BJ (cell line): ENCODE results near the gene ADM2. TPM values are rescaled to one million over a fixed set of nuclear protein-coding genes. Genes with fewer than 3 reads are reported as not detected.

Experiments
- CTCF ChIA-PET: fragments of 350-600 bp; formaldehyde crosslinking; extraction: SDS; loops from one replicate; lab custom pipeline; 2021; ENCODE audit warnings: antibody characterized with exemption, inconsistent platforms; lab: Yijun Ruan, JAX
- POLR2A ChIA-PET: fragments of 300-600 bp; sonication (Branson Sonifier 250); formaldehyde crosslinking; extraction: SDS; loops from one replicate; lab custom pipeline; 2021; ENCODE audit warnings: antibody characterized with exemption; lab: Charles Lee
- DNase-seq: peaks from one replicate; pipeline ENCODE4 v3.0.0-alpha.2; 2011; ENCODE audit warnings: low read depth
- H3K27me3 ChIP-seq: 2 replicates; pipeline ENCODE4 v1.6.0; 2011; ENCODE audit warnings: low read length; ENCODE audit not compliant: control insufficient read depth, insufficient read depth
- H3K36me3 ChIP-seq: 2 replicates; pipeline ENCODE4 v1.5.1; 2011; ENCODE audit warnings: low read length; ENCODE audit not compliant: control insufficient read depth, insufficient read depth
- H3K4me3 ChIP-seq: 2 replicates; pipeline ENCODE4 v1.5.1; 2011; ENCODE audit warnings: low read depth, mild to moderate bottlenecking, control low read depth, low read length
- polyA plus RNA-seq: library from polyadenylated mRNA; depleted of rRNA; stranded (reverse); fragments of >200 nt; gene quantifications from 2 replicates; pipeline ENCODE4 v1.2.3, GENCODE V29; 2011
- TF ChIP-seq, protein P1 (sequence below): IDR thresholded peaks from 2 replicates; pipeline ENCODE4 v1.5.1; 2011; ENCODE audit warnings: low read depth, mild to moderate bottlenecking, control low read depth, inconsistent platforms, low read length, moderate library complexity; ENCODE audit not compliant: insufficient read depth

ADM2 gene
- polyA plus RNA-seq, 1 experiment: 16.0 TPM

- POLR2A ChIA-PET: interaction anchor here (0.6 kb wide), 1 partner anchor 16 kb away, joined by 4 read pairs; no protein-coding TSS in a partner anchor
- peak overlapping the region; percentile 92 for H3K4me3 ChIP-seq
Measured at GRCh38 chr22:50508897-50509296, 27.6 kb downstream of the ADM2 start.

GRCh38 chr22:50513175-50513574, 31.8 kb downstream of the ADM2 start:
- Histone ChIP-seq H3K36me3 (peaks cover 4% of the 10 kb centered on the region), H3K27me3 (no peaks in the 10 kb centered on the region), H3K4me3 (no peak overlapping the region)
- TF ChIP-seq, protein P1, sequence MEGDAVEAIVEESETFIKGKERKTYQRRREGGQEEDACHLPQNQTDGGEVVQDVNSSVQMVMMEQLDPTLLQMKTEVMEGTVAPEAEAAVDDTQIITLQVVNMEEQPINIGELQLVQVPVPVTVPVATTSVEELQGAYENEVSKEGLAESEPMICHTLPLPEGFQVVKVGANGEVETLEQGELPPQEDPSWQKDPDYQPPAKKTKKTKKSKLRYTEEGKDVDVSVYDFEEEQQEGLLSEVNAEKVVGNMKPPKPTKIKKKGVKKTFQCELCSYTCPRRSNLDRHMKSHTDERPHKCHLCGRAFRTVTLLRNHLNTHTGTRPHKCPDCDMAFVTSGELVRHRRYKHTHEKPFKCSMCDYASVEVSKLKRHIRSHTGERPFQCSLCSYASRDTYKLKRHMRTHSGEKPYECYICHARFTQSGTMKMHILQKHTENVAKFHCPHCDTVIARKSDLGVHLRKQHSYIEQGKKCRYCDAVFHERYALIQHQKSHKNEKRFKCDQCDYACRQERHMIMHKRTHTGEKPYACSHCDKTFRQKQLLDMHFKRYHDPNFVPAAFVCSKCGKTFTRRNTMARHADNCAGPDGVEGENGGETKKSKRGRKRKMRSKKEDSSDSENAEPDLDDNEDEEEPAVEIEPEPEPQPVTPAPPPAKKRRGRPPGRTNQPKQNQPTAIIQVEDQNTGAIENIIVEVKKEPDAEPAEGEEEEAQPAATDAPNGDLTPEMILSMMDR: no peak
- ChIA-PET CTCF (no interaction called here), POLR2A (no interaction called here)
- DNase-seq: no peak

More at GRCh38 chr22:50508897-50509296, 27.6 kb downstream of the ADM2 start:
- CTCF ChIA-PET: interaction anchor here (1.5 to 2.3 kb wide), 2 partner anchors 11 to 17 kb away, joined by 3 to 8 read pairs; partner anchors contain the start of gene SCO2
- TF ChIP-seq, protein P1: no peak
- no peak for DNase-seq
- H3K36me3 ChIP-seq: peaks cover 15% of the 10 kb centered on the region
- no peaks in the 10 kb centered on the region for H3K27me3 ChIP-seq

- CTCF ChIA-PET: interaction anchor here (1.5 to 4.2 kb wide), 2 partner anchors 9 to 19 kb away, joined by 4 to 22 read pairs; partner anchors contain the start of gene SCO2
- H3K36me3 ChIP-seq: peaks cover 9% of the 10 kb centered on the region
- TF ChIP-seq, protein P1: no peak
Measured at GRCh38 chr22:50516068-50516467, 34.7 kb downstream of the ADM2 start.

GRCh38 chr22:50516891-50517290, 35.5 kb downstream of the ADM2 start:
- Histone ChIP-seq H3K4me3 (no peak overlapping the region), H3K36me3 (peaks cover 12% of the 10 kb centered on the region), H3K27me3 (no peaks in the 10 kb centered on the region)
- ChIA-PET CTCF (interaction anchor here (1.7 to 4.2 kb wide), 2 partner anchors 8 to 104 kb away, joined by 4 to 22 read pairs; partner anchors contain the start of gene SCO2), POLR2A (no interaction called here)
- TF ChIP-seq, protein P1: no peak
- DNase-seq: no peak

More at GRCh38 chr22:50516068-50516467, 34.7 kb downstream of the ADM2 start:
- DNase-seq: no peak
- no peak overlapping the region for H3K4me3 ChIP-seq
- H3K27me3 ChIP-seq: no peaks in the 10 kb centered on the region
- POLR2A ChIA-PET: no interaction called here

DNA sequence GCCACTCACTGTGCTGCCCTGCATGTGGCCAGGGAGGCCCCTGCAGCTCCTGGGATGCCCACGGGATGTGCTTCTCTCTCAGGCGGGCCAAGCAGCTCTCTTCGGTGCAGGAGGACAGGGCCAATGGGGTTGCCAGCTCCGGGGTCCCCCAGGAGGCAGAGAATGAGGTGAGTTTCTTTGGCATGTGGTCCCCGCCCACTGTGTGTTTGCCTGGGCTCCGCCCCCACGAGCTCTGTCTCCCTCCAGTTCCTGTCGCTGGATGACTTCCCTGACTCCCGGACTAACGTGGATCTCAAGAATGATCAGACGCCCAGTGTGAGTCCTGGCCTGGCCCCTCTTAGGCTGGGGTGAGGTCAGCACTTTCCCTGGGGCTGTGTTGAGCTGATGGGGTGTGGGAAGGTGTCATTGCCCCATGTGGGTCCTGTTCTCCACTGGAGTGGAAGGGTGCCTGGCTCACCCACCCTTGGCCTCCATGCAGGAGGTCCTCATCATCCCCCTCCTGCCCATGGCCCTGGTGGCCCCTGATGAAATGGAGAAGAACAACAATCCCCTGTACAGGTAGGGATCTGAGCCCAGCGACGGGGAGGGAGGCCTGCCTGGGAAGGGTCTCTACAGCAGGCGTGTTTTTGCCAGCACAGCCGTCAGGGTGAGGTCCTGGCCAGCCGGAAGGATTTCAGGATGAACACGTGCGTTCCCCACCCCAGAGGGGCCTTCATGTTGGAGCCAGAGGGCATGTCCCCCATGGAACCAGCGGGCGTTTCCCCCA, 36.3 kb downstream of the ADM2 start:
- no peaks in the 10 kb centered on the region for H3K27me3 ChIP-seq
- CTCF ChIA-PET: interaction anchor here (1.7 to 4.2 kb wide), 2 partner anchors 8 to 103 kb away, joined by 4 to 22 read pairs; partner anchors contain the start of gene SCO2
- POLR2A ChIA-PET: no interaction called here
- DNase-seq: no peak
- H3K36me3 ChIP-seq: peaks cover 19% of the 10 kb centered on the region
- TF ChIP-seq, protein P1: no peak
- H3K4me3 ChIP-seq: no peak overlapping the region
